ENCODE data around the gene MDP1. TPM values are rescaled to one million over a fixed set of nuclear protein-coding genes. Genes with fewer than 3 reads are reported as not detected.

MDP1 gene
- total RNA-seq, 2 donors from 2014 or later = 8.2 to 10.9 TPM

DNA sequence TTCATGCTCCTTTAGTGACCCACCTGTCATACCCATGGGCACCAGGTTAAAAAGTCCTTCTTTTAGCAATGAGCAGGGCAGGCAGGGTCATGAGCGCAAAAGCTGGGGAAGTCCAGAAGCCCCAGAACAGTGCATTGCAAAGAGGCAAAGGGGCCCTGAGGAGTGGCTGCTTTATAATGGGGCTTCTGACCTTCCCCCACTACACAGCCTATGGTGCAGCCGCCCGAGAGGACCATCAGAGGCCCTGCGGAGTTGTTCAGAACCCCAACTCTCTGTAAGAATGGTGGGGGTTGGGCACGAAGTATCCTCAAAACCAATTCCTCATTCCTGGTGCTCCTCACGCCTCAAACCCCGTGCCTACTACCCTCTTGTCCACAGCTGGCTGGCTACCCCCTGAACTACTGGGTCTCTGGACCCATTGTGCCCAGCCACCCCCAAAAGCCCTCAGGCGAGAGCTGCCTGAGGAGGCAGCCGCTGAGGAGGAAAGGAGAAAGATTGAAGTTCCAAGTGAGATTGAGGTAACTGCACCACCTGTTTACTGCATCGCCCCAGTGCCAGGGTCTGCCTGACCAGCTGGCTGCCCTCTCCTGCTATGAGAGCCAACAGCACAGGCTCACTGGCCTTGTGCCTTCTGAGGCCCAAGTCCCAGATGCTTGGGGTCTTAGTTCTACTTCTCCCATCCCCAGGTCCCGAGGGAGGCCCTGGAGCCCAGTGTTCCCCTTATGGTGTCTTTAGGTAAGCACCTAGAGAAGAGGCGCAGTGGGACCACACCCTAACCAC is 37.3 kb downstream of the MDP1 start:
- no peaks in the 10 kb centered on the region for H3K4me1 ChIP-seq
- intact Hi-C loops (cut with DNase I) = no loop called here
- H3K9ac ChIP-seq (ENCODE audit: low read depth in 2 of 2, low read length in 2 of 2) = no peak overlapping the region
- no peaks in the 10 kb centered on the region for H3K9me3 ChIP-seq
- H3K27ac ChIP-seq = no peak overlapping the region
- TF ChIP-seq, protein P1, sequence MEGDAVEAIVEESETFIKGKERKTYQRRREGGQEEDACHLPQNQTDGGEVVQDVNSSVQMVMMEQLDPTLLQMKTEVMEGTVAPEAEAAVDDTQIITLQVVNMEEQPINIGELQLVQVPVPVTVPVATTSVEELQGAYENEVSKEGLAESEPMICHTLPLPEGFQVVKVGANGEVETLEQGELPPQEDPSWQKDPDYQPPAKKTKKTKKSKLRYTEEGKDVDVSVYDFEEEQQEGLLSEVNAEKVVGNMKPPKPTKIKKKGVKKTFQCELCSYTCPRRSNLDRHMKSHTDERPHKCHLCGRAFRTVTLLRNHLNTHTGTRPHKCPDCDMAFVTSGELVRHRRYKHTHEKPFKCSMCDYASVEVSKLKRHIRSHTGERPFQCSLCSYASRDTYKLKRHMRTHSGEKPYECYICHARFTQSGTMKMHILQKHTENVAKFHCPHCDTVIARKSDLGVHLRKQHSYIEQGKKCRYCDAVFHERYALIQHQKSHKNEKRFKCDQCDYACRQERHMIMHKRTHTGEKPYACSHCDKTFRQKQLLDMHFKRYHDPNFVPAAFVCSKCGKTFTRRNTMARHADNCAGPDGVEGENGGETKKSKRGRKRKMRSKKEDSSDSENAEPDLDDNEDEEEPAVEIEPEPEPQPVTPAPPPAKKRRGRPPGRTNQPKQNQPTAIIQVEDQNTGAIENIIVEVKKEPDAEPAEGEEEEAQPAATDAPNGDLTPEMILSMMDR (IDR thresholded peaks at IDR 0.05) = no peak
- no peak overlapping the region for H3K4me3 ChIP-seq
- no peak for DNase-seq
- H3K27me3 ChIP-seq = no peaks in the 10 kb centered on the region
- H3K36me3 ChIP-seq = no peaks in the 10 kb centered on the region

GRCh38 chr14:24177891-24178290 is 38.0 kb downstream of the MDP1 start:
- H3K36me3 ChIP-seq = no peaks in the 10 kb centered on the region
- DNase-seq = no peak
- no peak overlapping the region for H3K4me3 ChIP-seq
- H3K27me3 ChIP-seq = no peaks in the 10 kb centered on the region
- no peaks in the 10 kb centered on the region for H3K9me3 ChIP-seq
- TF ChIP-seq, protein P1 (IDR thresholded peaks at IDR 0.05) = no peak
- no peak overlapping the region for H3K9ac ChIP-seq (ENCODE audit: low read depth in 2 of 2, low read length in 2 of 2)
- intact Hi-C loops (cut with DNase I) = no loop called here
- H3K4me1 ChIP-seq = no peaks in the 10 kb centered on the region
- no peak overlapping the region for H3K27ac ChIP-seq

- intact Hi-C loops (cut with DNase I) = no loop called here
- Histone ChIP-seq H3K27ac (no peak overlapping the region), H3K9me3 (no peaks in the 10 kb centered on the region), H3K4me1 (no peaks in the 10 kb centered on the region), H3K4me3 (no peak overlapping the region), H3K36me3 (no peaks in the 10 kb centered on the region), H3K9ac (ENCODE audit: low read depth in 2 of 2, low read length in 2 of 2) (no peak overlapping the region), H3K27me3 (no peaks in the 10 kb centered on the region)
- TF ChIP-seq, protein P1 (IDR thresholded peaks at IDR 0.05) = no peak
- no peak for DNase-seq
Observed at GRCh38 chr14:24177041-24177825, 38.6 kb downstream of the MDP1 start.

- Histone ChIP-seq H3K36me3 (no peaks in the 10 kb centered on the region), H3K27ac (no peak overlapping the region), H3K9ac (ENCODE audit: low read depth in 2 of 2, low read length in 2 of 2) (no peak overlapping the region), H3K4me3 (no peak overlapping the region), H3K9me3 (no peaks in the 10 kb centered on the region), H3K4me1 (no peaks in the 10 kb centered on the region), H3K27me3 (no peaks in the 10 kb centered on the region)
- intact Hi-C loops (cut with DNase I) = no loop called here
- TF ChIP-seq, protein P1 (IDR thresholded peaks at IDR 0.05) = no peak
- no peak for DNase-seq
Observed at GRCh38 chr14:24176599-24176998, 39.3 kb downstream of the MDP1 start.

DNA sequence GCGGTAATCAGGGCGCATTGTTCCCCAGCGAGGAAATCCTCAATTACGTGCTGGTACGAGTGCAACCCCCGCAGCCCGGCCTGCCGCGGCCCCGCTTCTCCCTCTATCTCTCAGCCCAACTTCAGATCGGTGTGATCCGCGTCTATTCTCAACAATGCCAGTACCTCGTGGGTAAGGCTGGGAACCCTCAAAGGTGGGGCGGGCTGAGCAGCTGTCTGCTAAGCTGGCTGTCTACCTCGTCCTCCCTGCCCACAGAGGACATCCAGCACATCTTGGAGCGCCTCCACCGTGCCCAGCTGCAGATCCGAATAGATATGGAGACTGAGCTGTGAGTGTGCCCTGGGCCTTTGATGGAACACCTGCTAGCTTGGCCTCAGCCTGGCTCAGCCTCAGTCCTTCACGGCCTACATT is 43.0 kb downstream of the MDP1 start:
- Histone ChIP-seq H3K36me3 (peaks cover 6% of the 10 kb centered on the region), H3K9me3 (no peaks in the 10 kb centered on the region), H3K9ac (ENCODE audit: low read depth in 2 of 2, low read length in 2 of 2) (no peak overlapping the region), H3K27ac (no peak overlapping the region), H3K4me1 (no peaks in the 10 kb centered on the region), H3K27me3 (no peaks in the 10 kb centered on the region), H3K4me3 (no peak overlapping the region)
- intact Hi-C loops (cut with DNase I) = no loop called here
- no peak for DNase-seq
- TF ChIP-seq, protein P1 (IDR thresholded peaks at IDR 0.05) = no peak
